K562 (cell line): ENCODE data around the gene ERGIC3. TPM values are rescaled to one million over a fixed set of nuclear protein-coding genes. Genes with fewer than 3 reads are reported as not detected.

Experiments
- ATF3 ChIP-seq, 2 experiments: fragments of 450-650 bp in 1 of 2; sonication (generic) in 1 of 2; formaldehyde crosslinking in 1 of 2; IDR thresholded peaks in 1 of 2; conservative IDR thresholded peaks in 1 of 2; 2 replicates each; pipeline versions ENCODE4 v1.6.1 to v1.8.1; 2016 to 2023; ENCODE audit warnings: mild to moderate bottlenecking in 2 of 2, moderate library complexity in 2 of 2, inconsistent platforms in 1 of 2, missing genetic modification reagents in 1 of 2
- ATF7 ChIP-seq: fragments of 450-650 bp; IDR thresholded peaks from 2 replicates; pipeline ENCODE4 v1.7.1; 2014; ENCODE audit warnings: mild to moderate bottlenecking, moderate library complexity
- CREB5 ChIP-seq: fragments of 250-450 bp; sonication (Bioruptor Pico); IDR thresholded peaks from 2 replicates; pipeline ENCODE4 v1.5.0; 2020; ENCODE audit warnings: mild to moderate bottlenecking
- ETV6 ChIP-seq, 3 experiments: fragments of 150-350 bp in 1 of 3; sonication (generic) in 1 of 3; formaldehyde crosslinking in 1 of 3; IDR thresholded peaks; 2 replicates each; pipeline versions ENCODE4 v1.6.1 to v1.8.0; 2014 to 2022; ENCODE audit warnings: borderline replicate concordance in 2 of 3, low read depth in 2 of 3, antibody characterized with exemption in 1 of 3, low read length in 1 of 3, mild to moderate bottlenecking in 1 of 3, missing genetic modification reagents in 1 of 3
- KHSRP ChIP-seq: fragments of 450-650 bp; IDR thresholded peaks from 2 replicates; pipeline ENCODE4 v1.6.1; 2017
- MED1 ChIP-seq: sonication (generic); formaldehyde crosslinking; IDR thresholded peaks from 2 replicates; pipeline ENCODE4 v1.8.1; 2023; ENCODE audit warnings: missing genetic modification reagents, borderline replicate concordance
- OTX1 ChIP-seq: fragments of 450-650 bp; formaldehyde crosslinking; IDR thresholded peaks from 2 replicates; pipeline ENCODE4 v1.4.0; 2022; ENCODE audit warnings: mild to moderate bottlenecking
- PHF20 ChIP-seq: fragments of 450-650 bp; IDR thresholded peaks from 2 replicates; pipeline ENCODE4 v1.6.1; 2018; ENCODE audit not compliant: partially characterized antibody
- PRDM10 ChIP-seq: fragments of 450-650 bp; IDR thresholded peaks from 2 replicates; pipeline ENCODE4 v1.6.1; 2018; ENCODE audit not compliant: partially characterized antibody
- RBM14 ChIP-seq: fragments of 200-400 bp; formaldehyde crosslinking; IDR thresholded peaks from 2 replicates; pipeline ENCODE4 v1.6.1; 2018; ENCODE audit warnings: low read depth, mild to moderate bottlenecking, low read length, moderate library complexity, borderline replicate concordance; ENCODE audit not compliant: insufficient read depth
- SMAD1 ChIP-seq: fragments of 150-350 bp; IDR thresholded peaks from 2 replicates; pipeline ENCODE4 v1.6.1; 2014; ENCODE audit warnings: low read length, low read depth; ENCODE audit not compliant: partially characterized antibody
- WHSC1 ChIP-seq: IDR thresholded peaks from one replicate; pipeline ENCODE4 v1.6.1; 2012; ENCODE audit warnings: low read length, control low read depth, inconsistent platforms
- ZNF282 ChIP-seq: sonication (generic); formaldehyde crosslinking; IDR thresholded peaks from 2 replicates; pipeline ENCODE4 v1.8.1; 2023; ENCODE audit warnings: missing genetic modification reagents
- ZNF436 ChIP-seq: fragments of 250-450, 450-650 bp; sonication (Bioruptor Pico); formaldehyde crosslinking; IDR thresholded peaks from 2 replicates; pipeline ENCODE4 v1.7.0; 2020; ENCODE audit warnings: mild to moderate bottlenecking
- ZNF780A ChIP-seq: fragments of 250-450 bp; sonication (Bioruptor Pico); IDR thresholded peaks from 2 replicates; pipeline ENCODE4 v1.5.0; 2021; ENCODE audit warnings: mild to moderate bottlenecking
- polyA plus RNA-seq, 8 experiments: library from polyadenylated mRNA; depleted of rRNA in 4 of 8; stranded (reverse) in 5 of 8; unstranded in 3 of 8; fragments of >200 nt; fragmentation: Nextera tagmentation in 2 of 8; fragmentation: Illumina TruSeq in 1 of 8; extraction: Ambion mirVana in 2 of 8; extraction: Trizol in 1 of 8; gene quantifications; 2 replicates each; pipeline versions ENCODE4 v1.2.1 to v1.2.3, GENCODE V29; 2011 to 2014; ENCODE audit warnings: inconsistent platforms in 1 of 8, missing spikeins in 1 of 8
- total RNA-seq, 7 experiments: library from RNA; depleted of rRNA in 6 of 7; stranded (reverse); fragments of >200 nt in 6 of 7; fragmentation: Illumina TruSeq in 2 of 7; extraction: Trizol in 2 of 7; gene quantifications; 2 replicates each; pipeline versions ENCODE4 v1.2.1 to v1.2.3, GENCODE V29; 2011 to 2021; ENCODE audit warnings: low replicate concordance in 1 of 7

ERGIC3 gene
- total and polyA plus RNA-seq, 9 of the 15 experiments (the other 6 are each of a cell fraction or from before 2014, with no cell fraction given) = 121 to 278 (median 184) TPM

- no peak for TF ChIP-seq ATF3 (IDR thresholded peaks at IDR 0.05)
- no peak for TF ChIP-seq ATF3 (CRISPR knock-in tag; conservative IDR thresholded peaks at IDR 0.05)
- TF ChIP-seq ATF7 = no peak
- no peak for TF ChIP-seq PRDM10
- TF ChIP-seq RBM14 = no peak
- TF ChIP-seq ZNF780A (CRISPR knock-in tag) = no peak
- TF ChIP-seq SMAD1 = no peak
- TF ChIP-seq WHSC1 = no peak
- TF ChIP-seq KHSRP = no peak
- no peak for TF ChIP-seq MED1 (CRISPR knock-in tag)
- no peak for TF ChIP-seq ZNF282 (CRISPR knock-in tag)
- no peak for TF ChIP-seq CREB5
- TF ChIP-seq PHF20 = no peak
- TF ChIP-seq OTX1 (CRISPR knock-in tag) = no peak
- no peak for TF ChIP-seq ZNF436 (CRISPR knock-in tag)
- no peak for TF ChIP-seq ETV6 (IDR thresholded peaks at IDR 0.05; ENCODE audit: borderline replicate concordance in 1 of 2, low read depth in 2 of 2, low read length in 1 of 2)
- TF ChIP-seq ETV6 (CRISPR knock-in tag; IDR thresholded peaks at IDR 0.05; ENCODE audit: borderline replicate concordance) = no peak
These were observed 53.6 kb downstream of the ERGIC3 start (continued) for GRCh38 chr20:35595456-35595855.
